Loucy (cell line): ENCODE data around the gene RGS5.

Source experiments
- H2AFZ ChIP-seq: fragments of 200-600 bp; sonication (generic); 2 replicates; pipeline ENCODE4 v1.6.0; 2016; ENCODE audit warnings: antibody characterized with exemption, mild to moderate bottlenecking, low read length, moderate library complexity
- H3F3A ChIP-seq: fragments of 200-600 bp; 2 replicates; pipeline ENCODE4 v1.6.0; 2016; ENCODE audit warnings: antibody characterized with exemption, low read depth, mild to moderate bottlenecking
- H3K27me3 ChIP-seq: fragments of 200-600 bp; sonication (generic); 2 replicates; pipeline ENCODE4 v1.6.1; 2014; ENCODE audit warnings: low read length, mild to moderate bottlenecking; ENCODE audit not compliant: insufficient read depth, poor library complexity, severe bottlenecking
- H3K36me3 ChIP-seq: fragments of 200-600 bp; sonication (generic); 2 replicates; pipeline ENCODE4 v1.6.1; 2016; ENCODE audit warnings: low read length; ENCODE audit not compliant: insufficient read depth
- H3K4me1 ChIP-seq: fragments of 200-600 bp; sonication (generic); 2 replicates; pipeline ENCODE4 v1.5.1; 2014; ENCODE audit warnings: low read length, mild to moderate bottlenecking; ENCODE audit not compliant: insufficient read depth, poor library complexity, severe bottlenecking
- H3K4me2 ChIP-seq: fragments of 200-600 bp; sonication (generic); 2 replicates; pipeline ENCODE4 v1.6.0; 2014; ENCODE audit warnings: antibody characterized with exemption, low read length, low read depth, mild to moderate bottlenecking; ENCODE audit not compliant: poor library complexity, severe bottlenecking
- H3K4me3 ChIP-seq: fragments of 200-600 bp; sonication (generic); 2 replicates; pipeline ENCODE4 v1.5.1; 2014; ENCODE audit warnings: low read length, mild to moderate bottlenecking, mixed read lengths; ENCODE audit not compliant: poor library complexity, severe bottlenecking
- H3K79me2 ChIP-seq: fragments of 200-600 bp; sonication (generic); 2 replicates; pipeline ENCODE4 v1.6.1; 2014; ENCODE audit warnings: low read length; ENCODE audit not compliant: insufficient read depth
- H3K9ac ChIP-seq: fragments of 200-600 bp; sonication (generic); 2 replicates; pipeline ENCODE4 v1.6.0; 2014; ENCODE audit warnings: mild to moderate bottlenecking, low read depth, low read length, moderate library complexity; ENCODE audit not compliant: poor library complexity, severe bottlenecking
- H3K9me2 ChIP-seq: fragments of 200-600 bp; sonication (generic); replicated peaks from 2 replicates; pipeline ENCODE4 v1.6.1; 2016; ENCODE audit warnings: low read depth, low read length, mixed read lengths
- H3K9me3 ChIP-seq: fragments of 200-600 bp; sonication (generic); 2 replicates; pipeline ENCODE4 v1.6.1; 2014; ENCODE audit warnings: mild to moderate bottlenecking, antibody characterized with exemption, low read length, low read depth; ENCODE audit not compliant: insufficient read depth
- H4K20me1 ChIP-seq: fragments of 200-600 bp; sonication (generic); 2 replicates; pipeline ENCODE4 v1.6.0; 2014; ENCODE audit warnings: antibody characterized with exemption, low read length, mild to moderate bottlenecking; ENCODE audit not compliant: insufficient read depth, poor library complexity, severe bottlenecking
- EZH2phosphoT487 ChIP-seq: fragments of 200-600 bp; IDR thresholded peaks from 2 replicates; pipeline ENCODE4 v1.6.1; 2018; ENCODE audit warnings: antibody characterized with exemption, mild to moderate bottlenecking, moderate library complexity, borderline replicate concordance
- TF ChIP-seq, protein P1 (sequence below): fragments of 200-600 bp; sonication (generic); conservative IDR thresholded peaks from 2 replicates; pipeline ENCODE4 v1.5.1; 2014; ENCODE audit warnings: mild to moderate bottlenecking, antibody characterized with exemption, low read length

RGS5 gene

DNA sequence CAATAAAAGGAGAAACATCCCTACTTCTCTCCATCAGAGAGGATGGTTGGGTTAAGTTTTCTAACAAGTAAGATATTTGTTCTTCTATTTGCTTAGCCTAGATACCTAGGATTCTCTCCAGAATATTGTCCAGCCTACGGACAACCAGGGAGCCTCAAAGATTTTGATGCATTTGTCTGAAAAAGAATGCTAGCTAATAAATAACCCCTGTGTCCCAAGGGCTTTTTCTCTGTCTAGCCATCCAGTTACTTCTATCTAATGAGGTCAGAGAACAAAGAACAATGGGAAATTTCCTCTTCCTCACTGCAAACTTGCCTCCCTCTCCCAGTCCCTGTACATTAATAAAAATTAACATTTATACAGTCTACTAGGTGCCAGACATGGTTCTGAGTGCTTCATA lies 810 bp downstream of the RGS5 start:
- Histone ChIP-seq H3K4me2 (no peak overlapping the region), H3K27me3 (no peaks in the 10 kb centered on the region), H3K4me3 (no peak overlapping the region), H3K4me1 (no peaks in the 10 kb centered on the region), H3K9me3 (no peaks in the 10 kb centered on the region), H3F3A (no peaks in the 10 kb centered on the region), H4K20me1 (no peaks in the 10 kb centered on the region), H3K36me3 (no peaks in the 10 kb centered on the region), H3K9ac (no peak overlapping the region), H3K79me2 (no peaks in the 10 kb centered on the region), H2AFZ (no peak overlapping the region), H3K9me2 (no peaks in the 10 kb centered on the region)
- TF ChIP-seq EZH2phosphoT487 = no peak
- TF ChIP-seq, protein P1, sequence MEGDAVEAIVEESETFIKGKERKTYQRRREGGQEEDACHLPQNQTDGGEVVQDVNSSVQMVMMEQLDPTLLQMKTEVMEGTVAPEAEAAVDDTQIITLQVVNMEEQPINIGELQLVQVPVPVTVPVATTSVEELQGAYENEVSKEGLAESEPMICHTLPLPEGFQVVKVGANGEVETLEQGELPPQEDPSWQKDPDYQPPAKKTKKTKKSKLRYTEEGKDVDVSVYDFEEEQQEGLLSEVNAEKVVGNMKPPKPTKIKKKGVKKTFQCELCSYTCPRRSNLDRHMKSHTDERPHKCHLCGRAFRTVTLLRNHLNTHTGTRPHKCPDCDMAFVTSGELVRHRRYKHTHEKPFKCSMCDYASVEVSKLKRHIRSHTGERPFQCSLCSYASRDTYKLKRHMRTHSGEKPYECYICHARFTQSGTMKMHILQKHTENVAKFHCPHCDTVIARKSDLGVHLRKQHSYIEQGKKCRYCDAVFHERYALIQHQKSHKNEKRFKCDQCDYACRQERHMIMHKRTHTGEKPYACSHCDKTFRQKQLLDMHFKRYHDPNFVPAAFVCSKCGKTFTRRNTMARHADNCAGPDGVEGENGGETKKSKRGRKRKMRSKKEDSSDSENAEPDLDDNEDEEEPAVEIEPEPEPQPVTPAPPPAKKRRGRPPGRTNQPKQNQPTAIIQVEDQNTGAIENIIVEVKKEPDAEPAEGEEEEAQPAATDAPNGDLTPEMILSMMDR = no peak

DNA sequence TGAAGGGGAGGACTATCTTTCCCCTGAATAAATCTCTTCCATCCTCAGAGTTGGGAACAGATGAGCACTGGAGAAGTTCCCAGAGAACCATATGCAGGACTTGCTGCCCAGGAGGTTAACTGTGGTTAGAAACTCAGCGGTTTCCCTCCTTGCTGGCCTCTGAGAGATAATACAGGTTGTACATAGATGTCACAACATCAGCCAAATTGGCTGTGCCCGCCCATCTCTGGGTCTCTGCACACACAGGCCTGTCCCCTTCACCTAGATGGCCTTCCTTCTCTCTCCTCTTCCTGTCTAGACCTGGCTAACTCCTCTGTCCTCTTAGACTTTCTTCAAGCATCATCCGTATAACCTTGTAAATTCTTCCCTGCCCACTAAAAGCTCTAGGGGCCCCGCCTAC lies 5.7 kb downstream of the RGS5 start:
- no peaks in the 10 kb centered on the region for H3K79me2 ChIP-seq
- H3K4me2 ChIP-seq = no peak overlapping the region

DNA sequence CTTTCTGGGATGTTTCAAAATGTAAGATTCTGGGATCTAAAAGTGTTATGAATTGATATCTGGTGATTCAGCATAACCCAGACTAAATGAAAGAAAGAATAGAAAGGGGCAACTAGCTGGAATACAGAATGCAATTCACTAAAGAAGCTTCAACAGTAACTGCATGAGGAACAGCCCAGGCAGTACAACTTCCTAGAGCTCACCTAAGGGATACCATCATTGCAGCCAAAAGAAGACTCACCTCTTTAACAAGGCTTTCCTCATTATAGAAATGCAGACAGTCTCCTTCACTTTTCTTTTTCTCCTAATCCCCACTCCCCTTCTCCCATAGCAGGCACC lies 6.3 kb downstream of the RGS5 start:
- no peak overlapping the region for H3K4me2 ChIP-seq
- no peaks in the 10 kb centered on the region for H3K9me3 ChIP-seq
- H3K79me2 ChIP-seq = no peaks in the 10 kb centered on the region
- H3F3A ChIP-seq = no peaks in the 10 kb centered on the region
- no peaks in the 10 kb centered on the region for H3K36me3 ChIP-seq
- no peaks in the 10 kb centered on the region for H3K9me2 ChIP-seq
- no peaks in the 10 kb centered on the region for H3K27me3 ChIP-seq
- no peaks in the 10 kb centered on the region for H3K4me1 ChIP-seq
- no peak overlapping the region for H3K4me3 ChIP-seq
- no peaks in the 10 kb centered on the region for H4K20me1 ChIP-seq
- TF ChIP-seq, protein P1 = no peak
- no peak for TF ChIP-seq EZH2phosphoT487
- no peak overlapping the region for H3K9ac ChIP-seq
- no peak overlapping the region for H2AFZ ChIP-seq

More for the DNA sequence above, 5.7 kb downstream of the RGS5 start:
- Histone ChIP-seq H3K9me2 (no peaks in the 10 kb centered on the region), H2AFZ (no peak overlapping the region), H3F3A (no peaks in the 10 kb centered on the region), H3K36me3 (no peaks in the 10 kb centered on the region), H3K9me3 (no peaks in the 10 kb centered on the region), H3K4me3 (no peak overlapping the region), H4K20me1 (no peaks in the 10 kb centered on the region), H3K27me3 (no peaks in the 10 kb centered on the region), H3K4me1 (no peaks in the 10 kb centered on the region), H3K9ac (no peak overlapping the region)
- no peak for TF ChIP-seq EZH2phosphoT487
- TF ChIP-seq, protein P1 = no peak
